Muscle of back (tissue), 13 donors: ENCODE measurements around the gene OR8D1. TPM values are rescaled to one million over a fixed set of nuclear protein-coding genes. Genes with fewer than 3 reads are reported as not detected.

Experiments used
- DNase-seq, 3 donors: peaks; one replicate each; pipeline versions ENCODE4 v3.0.0 to v3.0.0-alpha.2; 2013
- long read RNA-seq, 9 donors: transcript quantifications; one replicate each; lab custom pipeline, GENCODE V29; 2026
- polyA plus RNA-seq, 10 donors: library from polyadenylated mRNA; unstranded; fragments of 120-200 nt; gene quantifications; one replicate each; pipeline ENCODE4 v1.2.1, GENCODE V29; 2013; ENCODE audit not compliant: insufficient read length in 10 of 10

OR8D1 gene
- polyA plus RNA-seq = under 1 TPM in 6 of 10 donors, not detected in 4; 0.01 to 0.09 (median 0.03) TPM
- long read RNA-seq, donor 1 = 0 reads
- long read RNA-seq, donor 2 = 0 reads
- long read RNA-seq, donor 3 = 0 reads
- long read RNA-seq, donor 4 = 0 reads
- long read RNA-seq, donor 5 = 0 reads
- long read RNA-seq, donor 6 = 0 reads
- long read RNA-seq, donor 7 = 0 reads
- long read RNA-seq, donor 8 = 0 reads
- long read RNA-seq, donor 9 = 0 reads

GRCh38 chr11:124313849-124314248, at the start of gene OR8D1:
TSS of gene OR8D1 (minus strand) at chr11:124313949. CDS start at chr11:124310766, 3,183 bp downstream.
- no peak for DNase-seq

DNA sequence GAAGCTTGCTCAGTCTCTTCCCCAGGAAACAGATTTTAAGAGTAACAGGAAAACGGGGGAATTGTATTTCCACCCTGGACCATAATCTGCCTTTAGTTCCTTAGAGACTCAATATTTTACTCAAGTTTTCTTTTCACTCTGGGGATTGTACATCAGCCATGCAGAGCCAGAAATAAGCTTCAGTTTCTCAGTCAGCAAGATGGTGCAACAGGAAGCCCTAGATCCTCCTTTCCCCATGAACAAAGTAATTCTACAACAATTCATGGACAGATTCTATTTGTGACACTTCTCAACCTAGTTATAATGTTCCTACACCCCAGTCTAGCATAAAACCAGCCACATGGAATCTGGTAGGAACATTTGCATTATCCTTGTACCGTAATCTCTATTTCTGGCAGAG, 45.8 kb upstream of the OR8D1 start:
- DNase-seq = no peak

DNA sequence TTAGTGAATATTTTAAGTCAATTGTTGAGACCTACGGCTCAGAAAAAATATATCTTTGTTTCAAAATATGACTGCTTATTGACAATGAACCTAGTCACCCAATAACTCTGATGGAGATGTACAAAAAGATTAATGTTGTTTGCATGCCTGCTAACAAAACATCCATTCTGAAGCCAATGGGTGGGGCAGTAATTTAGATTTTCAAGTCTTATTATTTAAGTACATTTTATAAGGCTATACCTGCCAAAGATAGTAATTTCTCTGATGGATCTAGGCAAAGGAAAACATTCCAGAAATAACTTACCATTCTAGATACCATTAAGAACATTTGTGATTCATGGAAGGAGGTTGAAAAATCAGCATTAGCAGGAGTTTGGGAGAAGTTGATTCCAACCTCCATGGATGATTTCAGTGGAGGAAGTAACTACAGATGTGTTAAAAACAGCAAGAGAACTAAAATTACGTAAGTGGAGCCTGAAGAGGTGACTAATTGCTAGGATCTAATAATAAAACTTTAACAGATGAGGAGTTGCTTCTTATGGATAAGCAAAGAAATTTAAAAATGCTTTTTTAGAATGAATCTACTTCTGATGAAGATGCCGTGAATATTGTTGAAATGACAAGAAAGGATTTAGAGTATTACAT, 32.7 kb upstream of the OR8D1 start:
- DNase-seq = no peak

DNA sequence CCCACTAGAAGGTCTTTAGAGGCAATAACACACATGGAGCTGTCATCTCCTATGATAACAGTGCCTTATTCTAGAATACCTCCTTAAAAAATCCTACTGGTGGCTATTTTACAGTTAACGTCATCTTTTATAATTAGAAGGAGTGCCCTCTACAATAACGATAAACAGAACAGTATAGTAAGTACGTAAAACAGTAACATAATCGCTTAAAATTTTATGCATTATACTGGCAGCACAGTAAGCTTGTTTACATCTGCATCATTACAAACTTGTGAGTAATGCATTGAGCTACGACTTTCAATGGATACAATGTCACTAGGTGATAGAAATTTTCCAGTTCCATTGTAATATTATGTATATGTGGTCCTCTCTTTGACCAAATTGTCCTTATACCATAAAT, 30.6 kb upstream of the OR8D1 start:
- no peak for DNase-seq

DNA sequence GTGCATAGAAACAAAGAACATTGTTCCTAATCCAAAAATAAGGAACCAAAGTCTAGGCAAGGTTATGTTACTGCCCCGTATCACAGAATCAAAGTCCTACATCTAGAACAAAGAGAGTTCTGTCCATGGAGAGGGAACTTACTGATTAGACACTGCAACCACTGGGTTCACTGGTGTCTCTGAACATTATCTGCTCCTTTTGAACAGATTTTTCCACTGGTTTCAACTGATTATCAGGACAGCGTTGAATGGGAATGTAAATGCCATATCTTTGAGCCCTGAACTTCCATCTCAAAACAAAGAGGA, 26.3 kb upstream of the OR8D1 start:
- DNase-seq = no peak

DNA sequence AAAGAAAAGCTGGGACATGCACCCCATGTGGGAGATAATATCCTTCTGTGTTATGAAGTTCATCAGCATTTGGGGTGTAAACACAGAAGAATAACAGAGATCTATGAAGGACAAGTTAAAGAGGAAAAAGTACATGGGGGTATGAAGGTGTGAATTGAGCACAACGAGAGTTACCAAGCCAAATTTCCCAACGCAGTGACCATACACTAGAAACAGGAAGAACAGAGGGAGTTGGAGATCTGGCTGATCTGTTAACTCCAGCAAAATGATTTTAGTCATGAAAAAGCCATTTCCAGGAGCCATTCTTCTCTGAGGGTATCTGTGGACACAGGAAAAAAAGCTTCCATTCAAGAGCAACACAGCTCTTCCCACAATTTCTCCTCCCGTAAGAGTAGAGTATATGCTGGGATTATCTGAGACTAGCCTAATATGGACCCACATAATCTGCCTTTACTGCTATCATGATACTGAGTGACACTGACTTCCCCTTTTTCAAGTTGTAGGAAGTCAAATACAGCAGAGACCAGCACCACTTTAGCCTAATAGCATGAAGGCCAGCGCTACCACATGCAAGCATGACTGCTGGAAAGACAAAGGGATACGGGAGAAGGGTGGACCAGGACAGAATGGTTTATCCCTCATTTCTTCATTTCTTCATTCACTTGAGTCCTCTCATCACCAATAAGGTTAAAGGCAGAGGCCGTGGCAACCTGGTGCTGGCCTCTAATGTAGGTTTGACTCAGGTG, 25.8 kb upstream of the OR8D1 start:
- DNase-seq = no peak

GRCh38 chr11:124331873-124332272, 18.1 kb upstream of the OR8D1 start:
- no peak for DNase-seq

- DNase-seq = peak; percentile 1 to 8 (median 3)
Observed at GRCh38 chr11:124329787-124330478, 16.2 kb upstream of the OR8D1 start.

GRCh38 chr11:124327775-124328174, 14.0 kb upstream of the OR8D1 start:
- DNase-seq = no peak

DNA sequence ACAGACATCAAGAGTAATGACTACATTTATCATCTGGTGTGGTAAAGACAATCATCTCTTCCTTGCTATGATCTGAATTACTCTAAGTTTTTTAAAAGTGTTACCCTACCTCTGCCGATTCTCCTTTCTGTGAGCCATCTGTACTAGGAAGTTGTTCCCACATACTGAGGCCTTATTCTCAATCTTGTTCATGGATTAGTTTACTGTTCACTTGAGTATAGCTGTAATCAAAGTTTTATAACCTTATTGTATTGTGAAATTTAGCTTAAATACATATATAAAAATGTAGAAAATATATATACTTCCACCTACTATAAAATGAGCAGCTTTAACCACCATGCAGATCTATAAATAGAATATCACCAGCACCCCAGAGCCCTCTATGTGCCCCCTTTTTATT, 8.6 kb upstream of the OR8D1 start:
- no peak for DNase-seq

DNA sequence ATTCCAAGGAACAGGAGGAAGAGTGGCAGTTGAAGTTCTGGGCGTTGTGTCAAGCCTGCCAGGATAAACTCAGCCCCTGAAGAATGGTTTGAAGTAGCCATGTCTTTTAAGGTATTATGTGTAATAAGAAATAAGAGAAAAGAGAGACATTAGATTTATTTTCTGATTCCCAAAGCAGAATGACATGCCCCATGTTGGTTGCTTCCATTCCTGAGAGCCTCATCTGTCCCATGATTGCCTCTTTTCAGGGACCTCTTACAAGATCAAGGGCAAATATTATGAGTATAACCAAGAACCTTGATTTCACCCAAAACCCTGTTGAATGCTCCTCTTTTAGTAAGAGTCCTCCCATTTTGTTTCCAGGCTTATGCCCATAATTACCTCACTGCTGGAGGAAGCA, 6.3 kb upstream of the OR8D1 start, which contains the start of gene OR8D2:
Gene OR8D2 (minus strand): TSS at position 101 of the 400 bp plus-strand sequence. CDS start 0 bp downstream, at position 101.
- DNase-seq = no peak

DNA sequence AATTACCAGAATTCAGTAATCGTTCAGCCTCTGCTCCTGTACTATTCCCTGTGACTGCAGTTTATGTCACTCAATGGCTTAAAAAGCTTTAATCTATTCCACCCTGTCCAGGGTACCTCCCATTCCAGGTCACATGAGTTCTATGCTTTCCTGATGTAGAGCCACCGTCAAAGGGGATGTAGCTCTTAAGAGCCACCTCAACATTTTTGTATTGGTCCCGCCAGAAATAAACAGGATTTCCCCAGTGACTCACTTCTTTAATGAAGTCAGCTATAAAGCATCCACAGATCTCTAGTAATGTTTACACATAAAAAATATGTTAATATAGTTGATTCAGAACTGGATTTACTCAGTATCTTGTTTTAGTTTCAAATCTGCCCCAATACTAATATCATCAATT, 1.3 kb upstream of the OR8D1 start:
- DNase-seq = no peak

DNA sequence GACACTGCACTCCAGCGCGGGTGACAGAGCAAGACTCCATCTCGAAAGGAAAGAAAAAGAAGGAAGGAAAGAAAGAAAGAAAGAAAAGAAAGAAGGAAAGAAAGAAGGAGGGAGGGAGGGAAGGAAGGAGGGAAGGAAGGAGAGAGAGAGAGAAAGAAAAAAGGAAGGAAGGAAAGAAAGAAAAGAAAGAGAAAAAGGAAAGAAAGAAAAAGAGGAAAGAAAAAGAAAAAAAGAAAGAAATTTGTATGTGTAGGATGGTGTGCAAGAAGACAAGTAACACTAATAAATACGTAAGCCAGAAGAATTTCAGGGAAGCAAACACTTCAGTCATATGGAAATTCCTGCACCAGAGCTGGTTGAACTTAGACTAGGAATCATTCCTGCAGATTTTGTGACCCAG, 618 bp downstream of the OR8D1 start:
- no peak for DNase-seq

DNA sequence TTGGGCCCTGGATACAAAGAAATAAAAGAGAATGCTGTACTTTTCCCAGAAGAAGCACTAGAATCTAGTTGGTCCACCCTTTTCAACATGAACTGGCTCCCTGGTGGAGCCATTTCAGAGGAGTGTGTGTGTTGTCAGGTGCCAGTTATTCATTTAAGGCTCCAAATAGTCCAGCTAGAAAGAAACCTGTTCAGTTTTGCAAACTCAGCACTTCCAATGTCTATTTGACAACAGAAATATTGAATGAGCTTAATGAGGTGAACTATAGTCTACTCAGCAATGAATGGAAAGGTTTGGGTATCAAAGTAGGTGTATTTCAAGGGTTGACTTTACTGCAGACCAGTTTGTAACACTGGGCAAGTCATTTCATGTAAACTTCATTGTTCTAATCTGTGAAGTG, 2.1 kb downstream of the OR8D1 start:
- DNase-seq = no peak

DNA sequence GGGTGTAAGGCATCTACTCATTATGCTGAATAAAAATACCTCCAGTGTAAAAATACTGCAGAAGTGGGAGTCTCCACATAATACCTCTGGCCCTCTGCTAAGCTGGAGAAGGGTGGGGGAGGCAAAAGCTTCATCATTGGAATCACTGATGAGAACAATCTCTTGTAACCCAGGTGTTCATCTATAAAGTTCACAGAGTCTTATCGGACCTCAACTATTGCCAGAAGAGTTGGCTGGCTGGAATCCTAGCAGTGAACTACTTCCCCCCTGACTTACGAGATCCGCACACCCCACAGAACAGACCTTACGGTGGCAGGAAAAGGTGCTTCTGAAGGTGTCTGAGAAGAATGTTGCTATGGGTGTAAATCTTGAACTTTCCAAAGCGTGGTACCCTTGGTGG, 2.5 kb downstream of the OR8D1 start:
- DNase-seq = no peak

- no peak for DNase-seq
Observed at GRCh38 chr11:124310721-124311120, 3.0 kb downstream of the OR8D1 start.

GRCh38 chr11:124307093-124307492, 6.7 kb downstream of the OR8D1 start:
- DNase-seq = no peak

DNA sequence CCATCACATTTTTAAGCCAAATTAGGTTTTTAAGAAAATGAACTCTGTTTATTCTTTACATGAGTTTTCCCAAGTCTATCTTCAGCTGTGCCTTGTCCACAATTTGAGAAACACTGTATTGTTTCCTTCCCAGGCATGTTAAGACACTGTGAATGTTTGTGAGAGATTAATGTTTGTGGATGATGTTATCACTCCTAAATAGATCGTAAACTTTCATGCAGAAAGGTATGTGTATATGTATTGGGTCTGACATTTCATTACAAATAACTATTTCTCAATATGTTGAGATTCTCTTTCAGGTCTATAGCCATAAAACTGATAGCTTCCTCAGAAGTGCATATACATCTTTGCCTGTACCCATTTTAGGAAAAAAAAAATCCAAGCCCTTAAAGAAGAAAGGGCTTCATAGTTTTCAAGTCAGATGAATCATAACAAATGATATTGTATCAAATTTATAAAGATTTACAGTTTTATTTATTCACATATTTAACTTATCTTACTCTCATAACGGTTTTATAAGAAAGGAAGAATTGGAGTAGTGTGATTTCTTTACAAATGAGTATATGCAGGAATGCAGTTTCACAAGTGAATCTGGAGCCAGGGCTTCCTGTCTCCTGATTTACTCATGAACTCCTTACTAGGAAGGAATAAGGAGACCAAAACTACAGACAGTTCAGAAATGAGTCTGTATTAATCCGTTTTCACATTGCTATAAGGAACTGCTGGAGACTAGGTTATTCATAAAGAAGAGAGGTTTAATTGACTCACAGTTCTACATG, 11.2 kb downstream of the OR8D1 start:
- no peak for DNase-seq

DNA sequence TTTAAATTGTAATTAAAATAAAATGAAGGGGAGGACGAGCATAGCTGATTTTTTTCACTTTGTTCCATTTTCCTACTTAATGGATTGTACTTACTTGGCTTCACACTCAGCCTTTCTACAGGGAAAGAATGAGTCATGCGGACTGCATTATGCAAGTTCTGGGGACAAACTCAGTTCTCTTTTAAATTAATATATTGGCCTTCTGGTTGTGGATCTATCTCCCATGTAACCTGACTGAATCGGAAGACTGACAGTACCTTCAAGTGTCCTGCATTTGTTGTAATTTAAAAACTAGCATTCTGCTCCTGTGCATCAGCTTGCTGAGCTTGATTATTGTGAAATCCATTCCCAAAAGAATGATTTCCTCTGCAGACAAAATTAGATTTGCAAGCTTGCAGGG, 12.2 kb downstream of the OR8D1 start:
- peak in 2 of 3 donors; percentile 6 to 55 for DNase-seq

DNA sequence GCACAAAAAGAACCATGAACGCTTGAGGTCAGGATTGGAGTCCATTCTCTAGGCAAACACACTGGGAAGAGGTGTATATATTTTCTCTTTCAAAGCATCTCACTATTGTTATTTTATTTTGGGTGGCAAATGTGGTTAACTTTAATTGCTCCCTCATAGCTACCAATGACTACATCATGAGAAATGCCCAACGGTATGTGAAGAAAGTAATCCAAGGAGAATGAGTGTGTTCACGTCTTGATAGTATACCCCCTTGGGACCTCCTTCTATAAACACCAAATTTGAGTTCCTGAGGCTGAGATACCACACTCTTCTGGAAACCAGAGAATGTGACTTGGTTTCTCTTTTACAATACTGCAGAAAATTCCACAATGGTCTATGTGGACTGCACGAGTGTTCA, 15.8 kb downstream of the OR8D1 start:
- DNase-seq = peak in 1 of 3 donors; percentile 8

- no peak for DNase-seq
Observed at GRCh38 chr11:124296016-124296415, 17.7 kb downstream of the OR8D1 start.

DNA sequence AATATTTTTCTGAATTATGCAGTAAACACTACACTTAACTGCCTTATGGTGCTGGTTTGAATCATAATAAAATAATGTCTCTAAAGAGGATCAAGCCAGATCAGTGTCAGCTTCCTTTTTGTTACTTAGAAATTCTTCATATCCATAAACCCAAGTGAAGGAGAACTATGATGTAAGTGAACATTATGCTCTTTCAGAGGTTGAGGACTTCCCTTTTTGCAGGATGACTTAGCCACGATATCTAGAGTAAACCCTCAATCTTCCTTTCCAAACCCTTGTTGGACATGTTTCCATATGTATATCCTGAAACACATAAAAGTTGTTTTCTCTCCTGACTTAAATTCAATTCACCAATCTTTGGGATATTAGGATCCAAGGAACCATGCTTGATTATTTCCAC, 19.1 kb downstream of the OR8D1 start:
- DNase-seq = no peak
